ENCODE data around the gene RNF31.

- TF ChIP-seq CTCF (conservative IDR thresholded peaks at IDR 0.05; ENCODE audit: low read length) (no peak), EZH2phosphoT487 (IDR thresholded peaks at IDR 0.05; ENCODE audit: borderline replicate concordance) (no peak)
Observed at GRCh38 chr14:24119691-24120090, 27.6 kb upstream of the RNF31 start.

All from Loucy (cell line).